Natural killer cell (primary cell): ENCODE measurements around the gene NDST1. TPM values are rescaled to one million over a fixed set of nuclear protein-coding genes. Genes with fewer than 3 reads are reported as not detected.

Experiments
- ATAC-seq, 3 donors: fragments of 150-1000 bp in 2 of 3; fragments of 200-7000 bp in 1 of 3; cut with Tn5 transposase; 1 replicate in 1 of 3; 2 replicates in 2 of 3; pipeline ENCODE4 v1.10.0; 2021; ENCODE audit warnings: mild to moderate bottlenecking in 2 of 3, moderate library complexity in 2 of 3
- DNase-seq, 2 donors: peaks; one replicate each; pipeline versions ENCODE4 v3.0.0 to v3.0.0-alpha.2; 2013 to 2021; ENCODE audit warnings: mixed read lengths in 1 of 2
- H3K27ac ChIP-seq: one replicate; pipeline ENCODE4 v1.5.1; 2013; ENCODE audit warnings: mild to moderate bottlenecking, low read length
- H3K27me3 ChIP-seq: one replicate; pipeline ENCODE4 v1.6.1; 2013; ENCODE audit warnings: low read length; ENCODE audit not compliant: control insufficient read depth, insufficient read depth
- H3K36me3 ChIP-seq: one replicate; pipeline ENCODE4 v1.6.1; 2013; ENCODE audit warnings: low read length; ENCODE audit not compliant: control insufficient read depth, insufficient read depth
- H3K4me1 ChIP-seq: one replicate; pipeline ENCODE4 v1.6.1; 2013; ENCODE audit warnings: low read length; ENCODE audit not compliant: control insufficient read depth, insufficient read depth
- H3K4me3 ChIP-seq: one replicate; pipeline ENCODE4 v1.5.1; 2013; ENCODE audit warnings: low read length
- H3K9me3 ChIP-seq: one replicate; pipeline ENCODE4 v1.6.1; 2013; ENCODE audit warnings: low read length; ENCODE audit not compliant: control insufficient read depth, insufficient read depth
- H3K27ac Mint-ChIP-seq, 2 donors: one replicate each; pipeline ENCODE4 v1.8.0; 2022; ENCODE audit warnings: mild to moderate bottlenecking in 2 of 2, mixed read lengths in 2 of 2, moderate library complexity in 1 of 2
- H3K27me3 Mint-ChIP-seq, 2 donors: one replicate each; pipeline ENCODE4 v1.8.0; 2022; ENCODE audit warnings: low read depth in 2 of 2, mixed read lengths in 2 of 2
- H3K36me3 Mint-ChIP-seq: one replicate; pipeline ENCODE4 v1.8.0; 2022; ENCODE audit warnings: mixed read lengths
- H3K4me1 Mint-ChIP-seq, 2 donors: one replicate each; pipeline ENCODE4 v1.8.0; 2022; ENCODE audit warnings: mixed read lengths in 2 of 2
- H3K4me3 Mint-ChIP-seq: one replicate; pipeline ENCODE4 v1.8.0; 2022; ENCODE audit warnings: mild to moderate bottlenecking, moderate library complexity, mixed read lengths
- H3K9me3 Mint-ChIP-seq, 2 donors: one replicate each; pipeline ENCODE4 v1.8.0; 2022; ENCODE audit warnings: mixed read lengths in 2 of 2
- WGBS: methylation state at CpG from one replicate; pipeline ENCODE4 v1.1.7; 2013; ENCODE audit warnings: missing lambda C conversion rate; ENCODE audit not compliant: insufficient coverage; 5-methylcytosine and 5-hydroxymethylcytosine counted together
- intact Hi-C: fragments of 100-400 bp; cut with micrococcal nuclease; formaldehyde crosslinking; loops from one replicate; pipeline ENCODE4 v1.14.2; 2022
- total RNA-seq, 4 donors: library from RNA; stranded (reverse); fragments of 120-200 nt in 1 of 4; gene quantifications; one replicate each; pipeline versions ENCODE4 v1.2.3 to v1.2.4, GENCODE V29; 2013 to 2022
- TF ChIP-seq, protein P1 (sequence below): fragments of 200-600 bp; IDR thresholded peaks from one replicate; pipeline ENCODE4 v1.8.0; 2022; ENCODE audit warnings: antibody characterized with exemption

Gene NDST1
- 10 to 100 TPM in 1 of 3 donors, 1 to 10 TPM in 2; 2.8 to 12.3 (median 4.3) TPM for total RNA-seq
- total RNA-seq (2013): 3.8 TPM

DNA sequence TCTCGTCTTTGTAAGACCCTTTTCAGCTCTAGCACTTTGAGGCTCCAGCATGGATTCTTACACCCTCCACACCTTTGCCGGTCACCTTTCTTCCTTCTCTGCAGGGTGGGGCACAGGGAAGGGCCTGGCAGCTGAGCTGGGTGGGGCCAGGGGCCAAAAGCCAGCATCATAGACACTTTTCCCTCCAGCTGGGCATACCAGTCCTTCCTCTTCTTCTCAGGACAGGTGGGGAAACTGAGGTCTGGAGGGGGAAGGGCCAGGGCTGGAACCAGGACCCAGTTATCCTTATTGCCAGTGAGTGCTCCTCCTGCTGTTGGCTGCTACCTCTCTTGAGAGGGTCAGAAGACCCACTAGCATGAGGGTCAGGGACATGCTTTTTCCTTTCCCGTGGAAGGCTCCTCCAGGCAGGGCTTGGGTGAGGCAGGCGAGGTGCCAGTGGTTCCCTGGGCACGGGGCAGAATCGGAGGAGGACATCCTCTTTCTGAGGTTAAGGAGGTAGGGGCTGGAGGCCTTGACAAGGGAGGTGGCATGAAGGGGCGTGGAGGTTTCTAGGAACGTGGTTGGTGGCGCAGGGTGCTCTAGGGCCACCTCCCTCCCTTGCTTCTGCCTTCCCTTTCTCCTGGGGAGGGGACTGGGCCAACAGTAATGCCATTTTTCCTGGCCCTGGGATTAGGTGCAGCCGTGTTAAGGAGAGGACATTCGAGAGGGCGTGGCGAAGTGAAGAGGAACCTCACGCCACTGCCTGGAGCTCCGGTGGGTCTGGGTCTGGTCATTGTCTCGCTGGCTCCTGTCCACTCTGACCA, at the start of gene NDST1:
Gene NDST1, plus strand, starts transcription at position 658 of the 803 bp plus-strand sequence. CDS start 13,124 bp downstream, outside the sequence.
- DNase-seq (no peak), ATAC-seq (no peak)
- Histone ChIP-seq H3K36me3 (no peaks in the 10 kb centered on the region), H3K27me3 (no peaks in the 10 kb centered on the region), H3K4me3 (no peak within 1 kb of the TSS), H3K27ac (no peak within 1 kb of the TSS), H3K9me3 (no peaks in the 10 kb centered on the region), H3K4me1 (no peaks in the 10 kb centered on the region)
- H3K4me3 Mint-ChIP-seq: no peak within 1 kb of the TSS
- no peak within 1 kb of the TSS for H3K27ac Mint-ChIP-seq
- TF ChIP-seq, protein P1, sequence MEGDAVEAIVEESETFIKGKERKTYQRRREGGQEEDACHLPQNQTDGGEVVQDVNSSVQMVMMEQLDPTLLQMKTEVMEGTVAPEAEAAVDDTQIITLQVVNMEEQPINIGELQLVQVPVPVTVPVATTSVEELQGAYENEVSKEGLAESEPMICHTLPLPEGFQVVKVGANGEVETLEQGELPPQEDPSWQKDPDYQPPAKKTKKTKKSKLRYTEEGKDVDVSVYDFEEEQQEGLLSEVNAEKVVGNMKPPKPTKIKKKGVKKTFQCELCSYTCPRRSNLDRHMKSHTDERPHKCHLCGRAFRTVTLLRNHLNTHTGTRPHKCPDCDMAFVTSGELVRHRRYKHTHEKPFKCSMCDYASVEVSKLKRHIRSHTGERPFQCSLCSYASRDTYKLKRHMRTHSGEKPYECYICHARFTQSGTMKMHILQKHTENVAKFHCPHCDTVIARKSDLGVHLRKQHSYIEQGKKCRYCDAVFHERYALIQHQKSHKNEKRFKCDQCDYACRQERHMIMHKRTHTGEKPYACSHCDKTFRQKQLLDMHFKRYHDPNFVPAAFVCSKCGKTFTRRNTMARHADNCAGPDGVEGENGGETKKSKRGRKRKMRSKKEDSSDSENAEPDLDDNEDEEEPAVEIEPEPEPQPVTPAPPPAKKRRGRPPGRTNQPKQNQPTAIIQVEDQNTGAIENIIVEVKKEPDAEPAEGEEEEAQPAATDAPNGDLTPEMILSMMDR: no peak
- no peaks in the 10 kb centered on the region for H3K9me3 Mint-ChIP-seq
- intact Hi-C loops: no loop called here
- 81% methylated on average over 16 of the region's 16 CpGs for WGBS
- H3K36me3 Mint-ChIP-seq: no peaks in the 10 kb centered on the region
- H3K4me1 Mint-ChIP-seq: no peaks in the 10 kb centered on the region
- no peaks in the 10 kb centered on the region for H3K27me3 Mint-ChIP-seq

DNA sequence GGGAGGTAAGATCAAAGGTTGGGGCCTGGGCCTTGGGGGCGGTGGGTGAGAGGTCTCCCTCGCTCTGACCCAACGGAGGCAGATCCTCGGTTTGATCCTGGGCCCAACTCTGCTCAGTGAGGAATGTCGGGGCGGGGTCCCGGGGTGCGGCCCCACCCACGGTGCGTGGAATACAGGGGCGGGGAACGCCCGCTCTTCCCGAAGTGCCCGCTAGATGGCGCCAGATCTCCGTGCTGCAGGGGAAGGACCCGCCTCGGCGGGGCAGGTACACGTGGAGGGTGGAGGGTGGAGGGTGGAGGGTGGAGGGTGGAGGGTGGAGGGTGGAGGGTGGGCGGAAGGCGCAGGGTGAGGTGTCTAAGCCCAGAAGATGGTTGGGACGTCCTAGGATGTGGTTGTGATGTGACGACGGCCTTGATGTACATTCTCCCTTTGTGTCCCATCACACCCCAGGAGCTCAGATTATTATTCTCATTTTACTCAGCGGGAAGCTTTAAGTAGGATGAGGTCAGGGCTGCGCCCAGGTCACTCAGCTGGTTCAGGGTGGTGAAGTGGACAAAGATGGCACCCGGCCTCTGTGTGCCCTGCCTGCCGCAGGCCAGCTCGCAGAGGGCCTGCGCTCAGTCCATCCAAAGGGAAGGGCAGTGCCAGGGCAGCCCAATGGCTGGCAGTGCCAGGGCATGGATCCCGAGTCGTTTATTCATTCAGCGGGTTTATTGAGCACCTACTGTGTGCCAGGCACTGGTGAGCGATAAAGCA, 49.0 kb upstream of the NDST1 start:
- H3K4me1 Mint-ChIP-seq: peaks cover 4 to 17% of the 10 kb centered on the region in 2 donors
- Histone ChIP-seq H3K36me3 (no peaks in the 10 kb centered on the region), H3K4me1 (peaks cover 26% of the 10 kb centered on the region), H3K9me3 (no peaks in the 10 kb centered on the region), H3K4me3 (no peak overlapping the region), H3K27me3 (no peaks in the 10 kb centered on the region), H3K27ac (no peak overlapping the region)
- ATAC-seq: peak; percentile 95 to 99 (median 99)
- no peaks in the 10 kb centered on the region for H3K36me3 Mint-ChIP-seq
- H3K27ac Mint-ChIP-seq: peak overlapping the region in 1 of 2 donors; percentile 70
- WGBS: 30% methylated on average over 27 of the region's 36 CpGs
- H3K4me3 Mint-ChIP-seq: no peak overlapping the region
- TF ChIP-seq, protein P1: peak; percentile 77
- peak; percentile 83 to 90 for DNase-seq
- no peaks in the 10 kb centered on the region for H3K9me3 Mint-ChIP-seq
- intact Hi-C loops: loop anchor here (1.0 to 5.0 kb wide), 3 partner anchors 64 to 388 kb away; partner anchors contain the start of gene IRGM
- no peaks in the 10 kb centered on the region for H3K27me3 Mint-ChIP-seq

DNA sequence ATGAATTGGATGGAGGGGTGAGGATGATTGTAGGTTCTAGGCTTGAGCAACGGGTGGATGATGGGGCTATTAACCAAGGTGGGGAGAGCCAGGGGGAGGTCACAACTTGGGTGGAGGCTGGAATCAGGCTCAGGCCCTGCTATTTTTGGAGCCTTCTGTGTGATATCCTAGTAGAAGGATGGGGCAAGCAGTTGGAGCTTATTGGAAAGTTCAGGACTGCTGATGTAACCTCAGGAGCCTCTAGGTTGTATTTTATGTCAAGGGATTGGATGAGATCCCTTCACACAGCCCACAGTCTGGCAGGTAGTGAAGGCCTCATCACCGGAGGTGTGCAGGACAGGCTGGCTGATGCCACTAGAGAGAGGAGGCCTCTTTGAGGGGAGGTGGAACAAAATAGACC, 47.1 kb upstream of the NDST1 start:
- Mint-ChIP-seq H3K9me3 (no peaks in the 10 kb centered on the region), H3K36me3 (no peaks in the 10 kb centered on the region), H3K4me3 (no peak overlapping the region), H3K27me3 (no peaks in the 10 kb centered on the region), H3K4me1 (peaks cover 4 to 17% of the 10 kb centered on the region in 2 donors), H3K27ac (no peak overlapping the region)
- no peak for ATAC-seq
- WGBS: 64% methylated on average over 2 of the region's 2 CpGs
- intact Hi-C loops: no loop called here
- Histone ChIP-seq H3K4me3 (no peak overlapping the region), H3K4me1 (peaks cover 26% of the 10 kb centered on the region), H3K9me3 (no peaks in the 10 kb centered on the region), H3K27me3 (no peaks in the 10 kb centered on the region), H3K36me3 (no peaks in the 10 kb centered on the region), H3K27ac (peak overlapping the region; percentile 5)
- DNase-seq: no peak
- TF ChIP-seq, protein P1: no peak
